GM18909 (cell line): Measurements from ENCODE around the gene STX1B.
A peak's percentile ranks its signal among the peaks of the same experiment; 100 is the strongest.

Experiments
- ATAC-seq: cut with Tn5 transposase; IDR thresholded peaks from one replicate; pipeline ENCODE4 v1.9.1; 2021; ENCODE audit warnings: mild to moderate bottlenecking; ENCODE audit not compliant: unreplicated experiment, poor library complexity

The STX1B gene

GRCh38 chr16:30982548-30983288, 27.7 kb downstream of the STX1B start:
- no peak for ATAC-seq

- no peak for ATAC-seq
Observed at GRCh38 chr16:30980959-30981358, 29.5 kb downstream of the STX1B start.

- ATAC-seq, result no peak
Observed at GRCh38 chr16:30980434-30980833, 30.0 kb downstream of the STX1B start.

GRCh38 chr16:30980023-30980371, 30.4 kb downstream of the STX1B start:
- ATAC-seq, result no peak

- ATAC-seq, result no peak
Observed at GRCh38 chr16:30979170-30980022, 31.0 kb downstream of the STX1B start.

GRCh38 chr16:30977502-30977901, 32.9 kb downstream of the STX1B start:
- no peak for ATAC-seq

- no peak for ATAC-seq
Observed at GRCh38 chr16:30976486-30976885, 34.0 kb downstream of the STX1B start.

GRCh38 chr16:30974348-30974747, 36.1 kb downstream of the STX1B start:
- no peak for ATAC-seq

- no peak for ATAC-seq
Observed at GRCh38 chr16:30972872-30973271, 37.6 kb downstream of the STX1B start.

GRCh38 chr16:30971298-30971697, 39.1 kb downstream of the STX1B start:
- no peak for ATAC-seq

- no peak for ATAC-seq
Observed at GRCh38 chr16:30969246-30969842, 41.1 kb downstream of the STX1B start.

GRCh38 chr16:30967795-30968194, 42.6 kb downstream of the STX1B start:
- no peak for ATAC-seq

- no peak for ATAC-seq
Observed at GRCh38 chr16:30966033-30966619, 44.3 kb downstream of the STX1B start.

- ATAC-seq, result no peak
Observed at GRCh38 chr16:30965436-30965835, 45.0 kb downstream of the STX1B start.

GRCh38 chr16:30964574-30965226, 45.7 kb downstream of the STX1B start:
- ATAC-seq, result no peak

GRCh38 chr16:30963925-30964511, 46.4 kb downstream of the STX1B start:
- no peak for ATAC-seq

GRCh38 chr16:30961384-30961783, 49.1 kb downstream of the STX1B start:
- no peak for ATAC-seq

- peak; percentile 30 for ATAC-seq
Observed at GRCh38 chr16:30958175-30959079, 52.0 kb downstream of the STX1B start.
